Fibroblast of gingiva (primary cell): ENCODE results near the gene PTPRU.

Source experiments
- DNase-seq: peaks from one replicate; pipeline ENCODE4 v3.0.0-alpha.2; 2011; ENCODE audit warnings: low read depth

Gene PTPRU

GRCh38 chr1:29245876-29246275 is 9.6 kb downstream of the PTPRU start:
- DNase-seq = peak; percentile 70

DNA sequence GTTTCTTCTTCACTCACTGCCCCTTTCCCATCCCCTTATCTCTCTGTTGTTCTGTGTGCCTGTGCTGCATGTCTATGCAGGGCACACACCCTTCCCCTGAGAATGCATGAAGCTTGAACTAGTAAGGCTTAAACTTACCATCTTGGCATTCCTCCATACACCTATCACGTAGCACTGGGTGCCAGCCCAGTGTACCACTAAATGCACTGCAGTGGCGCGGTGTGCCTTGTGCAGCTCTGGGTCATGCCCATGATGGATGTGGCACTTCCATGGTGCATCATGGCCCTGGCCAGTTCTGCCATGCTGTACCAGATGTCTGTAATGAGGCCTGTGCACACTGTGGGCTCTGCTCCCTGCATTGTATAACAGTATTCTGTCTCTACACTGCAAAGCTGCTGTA is 10.7 kb downstream of the PTPRU start:
- no peak for DNase-seq

DNA sequence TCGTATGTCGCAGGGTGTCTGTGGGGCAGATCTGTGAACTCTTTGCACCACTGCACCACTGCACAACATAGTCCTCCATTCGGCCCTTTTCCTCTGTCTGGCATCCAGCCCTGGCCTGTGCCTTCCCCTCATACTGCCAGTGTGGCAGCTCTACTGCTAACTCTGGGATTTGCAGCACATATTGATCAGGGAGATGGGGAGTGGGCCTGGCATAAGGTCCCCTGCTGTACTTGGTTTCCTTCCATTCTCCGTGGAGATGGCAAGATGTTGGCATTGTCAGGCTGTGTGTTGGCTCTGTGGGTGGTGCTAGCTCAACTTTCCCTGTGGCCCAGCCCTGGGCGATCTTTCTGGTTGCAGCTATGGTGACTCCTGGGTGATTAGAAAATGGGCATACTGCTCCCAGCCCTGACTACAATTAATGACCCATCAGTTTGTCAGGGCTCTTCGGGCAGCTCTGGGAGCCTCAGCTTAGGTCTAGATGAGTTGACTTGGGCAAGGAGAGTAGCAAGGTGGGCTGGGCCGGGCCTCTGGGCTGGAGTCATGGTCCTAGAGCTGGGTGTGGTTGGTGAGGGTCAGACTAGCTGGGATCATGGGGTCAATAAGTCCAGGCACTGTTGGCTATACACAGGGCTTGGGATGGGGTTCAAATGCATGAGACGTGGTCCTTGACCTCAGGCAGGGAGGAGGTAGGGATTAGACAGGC is 11.4 kb downstream of the PTPRU start:
- no peak for DNase-seq

- DNase-seq = no peak
Measured at GRCh38 chr1:29248409-29248808, 12.1 kb downstream of the PTPRU start.

DNA sequence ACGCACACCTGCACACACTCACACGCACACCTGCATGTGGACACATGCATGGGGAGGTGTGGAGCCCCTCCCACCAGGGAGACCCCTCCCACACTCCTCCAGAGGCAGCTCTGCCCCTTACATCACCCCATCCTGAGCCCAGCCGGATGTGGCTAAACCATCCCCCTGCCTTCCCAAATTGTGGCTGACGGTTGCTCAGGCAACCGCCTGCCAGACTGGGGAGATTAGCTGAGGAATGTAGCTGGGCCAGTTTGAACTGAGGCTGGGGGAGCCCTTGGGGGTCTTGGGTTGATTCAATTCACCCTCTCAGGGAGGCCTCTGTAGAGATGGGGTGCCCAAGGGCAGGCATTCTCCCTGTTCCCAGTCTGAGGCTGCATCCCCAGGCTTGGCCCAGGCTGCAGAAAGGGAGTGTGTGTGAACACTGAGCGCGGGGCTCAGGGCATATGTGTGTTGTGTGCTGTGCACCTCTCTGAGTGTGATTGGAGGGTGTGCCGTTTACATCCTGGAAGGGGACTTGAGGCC is 12.9 kb downstream of the PTPRU start:
- no peak for DNase-seq

GRCh38 chr1:29249951-29250581 is 13.7 kb downstream of the PTPRU start:
- no peak for DNase-seq

DNA sequence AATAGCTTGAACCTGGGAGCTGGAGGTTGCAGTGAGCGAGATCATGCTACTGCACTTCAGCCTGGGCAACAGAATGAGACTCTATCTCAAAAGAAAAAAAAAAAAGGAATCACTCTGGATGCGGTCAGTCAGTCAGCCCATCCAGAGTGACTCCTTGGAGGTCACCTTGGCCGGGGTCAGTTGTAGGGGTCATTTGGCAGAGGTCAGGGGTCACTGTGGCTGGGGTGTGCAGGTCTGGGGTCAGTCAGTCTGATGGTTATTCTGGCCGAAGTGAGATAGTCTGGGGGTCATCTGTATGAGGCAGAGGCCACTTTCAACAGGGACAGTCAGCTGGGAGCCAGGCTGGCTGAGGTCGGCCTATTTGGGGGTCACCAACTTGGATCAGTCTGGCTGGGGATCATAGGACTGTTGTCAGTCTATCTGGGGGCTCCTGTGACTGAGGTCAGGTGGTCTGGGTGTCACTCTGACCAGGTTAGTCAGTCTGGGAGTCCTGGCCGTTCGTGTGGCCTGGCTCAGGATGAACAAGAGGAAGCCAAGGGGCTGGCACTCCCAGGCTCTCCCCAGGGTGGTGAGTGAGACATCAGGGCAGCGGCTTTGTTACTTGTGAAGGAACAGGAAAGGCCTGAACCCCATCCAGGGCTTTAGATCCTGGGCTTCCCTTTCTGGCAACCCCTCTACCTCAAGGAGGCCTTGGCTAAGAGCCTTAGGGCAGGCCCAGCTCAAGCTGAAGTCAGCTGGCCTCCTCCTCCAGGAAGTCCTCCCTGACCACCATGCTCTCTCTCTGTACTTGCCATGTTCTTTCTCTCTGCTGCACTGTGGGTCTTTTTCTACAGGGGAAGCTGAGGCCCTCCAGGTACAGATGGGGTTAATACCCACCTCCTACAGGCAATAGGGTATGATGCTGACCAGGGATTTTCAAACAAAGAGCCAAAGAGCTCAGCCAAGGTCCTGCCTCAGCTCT is 15.1 kb downstream of the PTPRU start:
- no peak for DNase-seq

DNA sequence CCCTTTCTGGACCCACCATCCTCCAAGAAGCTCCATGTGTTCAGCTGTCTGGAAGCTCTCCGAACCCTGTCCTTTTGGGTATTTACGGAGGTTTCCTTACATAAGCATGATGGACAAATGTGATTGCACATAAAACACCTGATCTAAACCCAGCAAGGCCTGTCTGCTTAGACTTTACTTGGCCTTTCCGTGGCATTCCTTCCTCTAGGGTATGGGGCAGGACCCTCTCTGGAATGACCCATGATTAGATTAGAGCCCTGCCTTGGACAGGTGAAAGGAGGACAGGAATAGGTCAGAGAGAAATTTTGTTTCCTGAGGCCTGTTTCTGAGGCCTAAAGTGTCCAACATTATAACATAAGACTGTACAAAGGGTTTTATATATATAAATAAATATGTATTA is 16.9 kb downstream of the PTPRU start:
- DNase-seq = no peak

DNA sequence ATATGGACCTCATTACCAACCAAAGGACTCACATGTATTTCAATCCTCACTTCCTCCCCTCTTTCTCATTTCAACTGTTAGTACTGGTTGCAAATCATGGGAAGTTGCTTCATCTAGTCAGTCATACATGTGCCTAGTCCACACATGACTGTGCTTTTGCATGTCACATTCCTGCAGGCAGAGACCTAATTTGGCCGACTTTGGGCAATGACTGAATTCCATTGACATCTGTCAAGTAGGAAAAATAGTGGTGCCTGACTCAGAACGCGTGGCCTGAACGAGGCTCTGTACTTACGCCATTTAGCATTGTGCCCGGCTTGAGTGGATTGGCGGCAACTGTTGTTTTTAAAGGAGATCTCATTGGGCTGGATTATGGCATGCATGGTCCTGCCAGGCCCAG is 18.0 kb downstream of the PTPRU start:
- peak; percentile 19 for DNase-seq

DNA sequence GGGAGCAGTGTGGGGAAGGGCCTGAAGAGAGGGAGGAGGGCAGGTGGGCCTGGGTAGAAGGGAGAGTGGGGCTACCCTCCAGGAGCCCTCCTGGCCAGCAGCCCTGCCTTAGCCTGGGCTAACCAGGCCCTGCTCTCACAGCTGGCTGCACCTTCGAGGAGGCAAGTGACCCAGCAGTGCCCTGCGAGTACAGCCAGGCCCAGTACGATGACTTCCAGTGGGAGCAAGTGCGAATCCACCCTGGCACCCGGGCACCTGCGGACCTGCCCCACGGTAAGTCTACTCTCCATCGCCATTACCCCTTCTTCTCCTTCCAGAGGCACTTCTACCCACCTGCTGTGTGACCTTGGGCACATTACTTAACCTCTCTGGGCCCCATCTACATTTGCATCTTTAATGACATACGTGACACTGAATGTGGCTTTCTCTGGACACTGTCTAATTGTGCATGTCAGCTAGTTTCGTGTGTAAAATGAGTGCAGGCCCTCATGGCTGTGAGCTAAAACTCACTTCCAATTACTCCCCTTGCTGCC is 18.9 kb downstream of the PTPRU start:
- no peak for DNase-seq

DNA sequence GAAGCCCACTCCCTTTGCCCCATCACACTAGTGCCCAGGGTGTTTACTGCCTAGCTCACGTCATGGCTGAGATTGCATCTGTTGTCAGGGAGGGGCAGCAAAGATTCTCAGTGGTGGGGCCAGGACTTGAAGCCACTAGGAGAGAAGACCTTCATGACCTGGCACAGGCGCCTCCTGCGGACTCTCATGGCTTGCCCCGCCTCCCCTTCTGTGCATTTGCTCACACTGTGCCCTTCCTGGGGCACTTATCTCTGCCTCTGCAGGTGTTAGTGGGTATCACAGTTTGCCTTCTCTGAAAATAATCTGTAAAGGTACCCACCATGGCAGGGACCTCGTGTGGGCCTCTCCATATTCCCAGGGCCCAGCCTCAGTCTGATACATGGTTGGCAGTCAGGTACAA is 20.1 kb downstream of the PTPRU start:
- no peak for DNase-seq

- DNase-seq = peak; percentile 57
Measured at GRCh38 chr1:29256979-29257804, 20.9 kb downstream of the PTPRU start.

GRCh38 chr1:29258189-29258975 is 22.1 kb downstream of the PTPRU start:
- DNase-seq = no peak

- DNase-seq = no peak
Measured at GRCh38 chr1:29258976-29259801, 22.9 kb downstream of the PTPRU start.

- DNase-seq = peak; percentile 20
Measured at GRCh38 chr1:29259802-29260441, 23.6 kb downstream of the PTPRU start.

DNA sequence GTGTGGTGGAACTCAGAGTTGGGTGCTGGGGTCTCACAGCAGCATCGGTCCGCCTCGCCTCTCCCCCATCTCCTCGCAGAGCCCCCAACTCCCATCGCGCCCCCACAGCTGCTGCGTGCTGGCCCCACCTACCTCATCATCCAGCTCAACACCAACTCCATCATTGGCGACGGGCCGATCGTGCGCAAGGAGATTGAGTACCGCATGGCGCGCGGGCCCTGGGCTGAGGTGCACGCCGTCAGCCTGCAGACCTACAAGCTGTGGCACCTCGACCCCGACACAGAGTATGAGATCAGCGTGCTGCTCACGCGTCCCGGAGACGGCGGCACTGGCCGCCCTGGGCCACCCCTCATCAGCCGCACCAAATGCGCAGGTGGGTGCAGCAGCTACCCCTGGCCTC is 24.2 kb downstream of the PTPRU start:
- DNase-seq = no peak

GRCh38 chr1:29264773-29265389 is 28.6 kb downstream of the PTPRU start:
- DNase-seq = peak; percentile 36

GRCh38 chr1:29266912-29267311 is 30.6 kb downstream of the PTPRU start:
- DNase-seq = no peak
